Adrenal gland (tissue), 5 donors: ENCODE measurements around the gene GALK1.

Source experiments
- CTCF ChIP-seq, 6 experiments: fragments of 450-650 bp in 4 of 6; fragments of 200-600 bp in 2 of 6; sonication (generic) in 1 of 6; IDR thresholded peaks; 1 replicate in 5 of 6; 2 replicates in 1 of 6; pipeline versions ENCODE4 v1.5.1 to v1.8.0; 2016 to 2021; ENCODE audit warnings: antibody characterized with exemption in 6 of 6, mild to moderate bottlenecking in 2 of 6, moderate library complexity in 1 of 6
- POLR2A ChIP-seq, 2 donors: fragments of 450-650 bp; IDR thresholded peaks; one replicate each; pipeline ENCODE4 v1.6.1; 2017; ENCODE audit warnings: antibody characterized with exemption in 2 of 2, mild to moderate bottlenecking in 2 of 2, moderate library complexity in 1 of 2
- donor health status: DM: no; HTN: no; CAD: no.

DNA sequence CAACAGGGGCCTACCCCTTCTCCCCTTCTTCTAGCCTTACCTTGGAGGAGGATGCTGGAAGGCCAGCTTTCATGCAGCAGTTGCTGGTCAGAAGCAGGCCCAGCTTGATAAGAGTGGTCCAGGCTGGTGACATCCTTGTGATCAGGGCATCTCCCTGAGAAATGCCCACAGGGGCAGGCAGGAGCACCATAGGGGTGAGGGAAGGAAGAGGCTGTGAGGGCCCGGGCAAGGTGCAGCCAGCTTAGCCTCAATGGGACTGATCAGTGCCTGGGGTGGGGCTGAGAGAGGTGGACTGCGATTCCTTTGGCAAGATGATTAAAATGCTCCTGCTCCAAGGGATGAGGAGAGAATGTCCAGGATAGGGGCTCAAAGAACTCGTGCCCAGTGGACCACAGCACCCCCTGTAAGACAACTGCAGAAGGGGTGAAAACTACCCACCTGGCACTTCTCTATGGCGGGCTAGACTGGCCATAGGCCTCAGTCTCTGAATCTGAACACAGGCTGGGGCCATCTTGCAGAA lies 9.5 kb upstream of the GALK1 start:
- TF ChIP-seq POLR2A (IDR thresholded peaks at IDR 0.05) (no peak), CTCF (IDR thresholded peaks at IDR 0.05) (no peak)
